HG02870 (cell line): Measurements from ENCODE around the gene FITM1.
A peak's percentile ranks its signal among the peaks of the same experiment; 100 is the strongest.

Experiments
- ATAC-seq: cut with Tn5 transposase; IDR thresholded peaks from one replicate; pipeline ENCODE4 v1.9.1; 2021; ENCODE audit warnings: mild to moderate bottlenecking, moderate library complexity; ENCODE audit not compliant: unreplicated experiment

The FITM1 gene

DNA sequence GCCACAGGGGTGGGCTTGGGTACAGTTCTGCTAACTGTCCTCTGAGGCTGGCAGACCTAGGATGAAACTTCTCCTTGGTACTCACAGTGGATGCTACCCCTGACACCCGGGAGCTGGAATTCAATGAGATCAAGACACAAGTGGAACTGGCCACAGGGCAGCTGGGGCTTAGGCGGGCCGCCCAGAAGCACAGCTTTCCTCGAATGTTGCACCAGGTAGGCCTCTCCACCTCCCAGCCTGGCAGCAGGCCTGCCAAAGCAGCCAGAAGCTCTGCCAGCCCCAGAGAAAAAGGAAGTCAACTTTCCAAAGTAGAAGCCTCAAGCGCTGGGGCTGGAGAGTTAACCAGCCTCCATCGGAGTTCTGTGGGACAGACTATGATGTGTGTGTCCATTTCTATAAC lies 13.3 kb upstream of the FITM1 start:
- no peak for ATAC-seq

DNA sequence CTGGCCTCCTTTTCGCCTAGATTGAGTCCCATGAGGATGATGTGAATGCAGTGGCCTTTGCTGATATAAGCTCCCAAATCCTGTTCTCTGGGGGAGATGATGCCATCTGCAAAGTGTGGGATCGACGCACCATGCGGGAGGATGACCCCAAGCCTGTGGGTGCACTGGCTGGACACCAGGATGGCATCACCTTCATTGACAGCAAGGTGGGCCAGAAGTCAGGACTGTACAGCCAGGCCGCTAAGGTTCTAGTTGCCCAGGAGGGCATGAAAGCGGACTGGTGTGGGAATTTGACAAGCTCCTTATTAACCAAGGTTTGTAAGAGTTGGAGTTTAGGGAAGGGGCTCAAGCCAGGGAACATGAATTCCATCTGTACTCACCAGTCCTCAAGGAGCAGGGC lies 10.8 kb upstream of the FITM1 start:
- ATAC-seq: no peak

DNA sequence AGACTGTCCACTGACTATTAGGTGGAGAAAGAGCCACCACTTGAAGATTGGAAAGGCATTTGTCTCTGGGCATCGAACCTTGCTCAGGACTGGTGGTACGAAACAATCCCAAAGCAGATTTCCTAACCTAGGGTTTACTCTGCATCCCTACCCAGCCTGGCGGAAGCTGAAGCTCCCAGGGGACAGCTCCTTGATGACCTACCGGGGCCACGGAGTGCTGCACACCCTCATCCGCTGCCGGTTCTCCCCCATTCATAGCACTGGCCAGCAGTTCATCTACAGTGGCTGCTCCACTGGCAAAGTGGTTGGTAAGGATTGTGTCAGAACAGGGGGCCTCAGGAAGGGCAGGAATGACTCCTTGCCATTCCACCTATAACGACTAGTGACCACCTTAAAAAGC lies 9.2 kb upstream of the FITM1 start:
- no peak for ATAC-seq

DNA sequence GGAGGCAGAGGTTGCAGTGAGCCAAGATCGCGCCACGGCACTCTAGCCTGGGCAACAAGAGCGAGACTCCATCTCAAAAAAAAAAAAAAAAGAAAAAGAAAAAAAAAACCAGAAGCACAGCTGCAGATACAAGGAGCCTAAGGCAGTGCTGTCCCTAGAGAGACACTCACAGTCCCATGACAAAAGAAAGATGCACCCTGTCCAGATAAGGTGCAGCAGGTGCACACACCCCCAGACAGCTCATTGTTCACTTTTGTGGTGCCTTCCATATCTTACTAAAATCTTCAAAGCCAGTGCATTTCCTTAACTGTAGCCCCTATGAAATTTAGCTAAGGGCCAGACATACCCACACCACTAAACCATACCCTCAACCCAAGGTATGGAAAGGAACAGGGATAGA lies 8.0 kb upstream of the FITM1 start:
- no peak for ATAC-seq

DNA sequence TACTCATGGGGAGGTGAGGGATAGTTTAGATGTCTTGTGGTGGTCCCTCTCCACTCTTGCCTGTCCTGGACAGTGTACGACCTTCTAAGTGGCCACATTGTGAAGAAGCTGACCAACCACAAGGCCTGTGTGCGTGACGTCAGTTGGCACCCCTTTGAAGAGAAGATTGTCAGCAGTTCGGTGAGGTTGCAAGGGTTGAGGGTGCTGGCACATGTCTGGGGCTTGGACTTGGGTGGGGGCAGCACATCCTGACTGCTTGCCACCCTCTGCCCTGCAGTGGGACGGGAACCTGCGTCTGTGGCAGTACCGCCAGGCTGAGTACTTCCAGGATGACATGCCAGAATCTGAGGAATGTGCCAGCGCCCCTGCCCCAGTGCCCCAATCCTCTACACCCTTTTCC lies 7.6 kb upstream of the FITM1 start:
- ATAC-seq: no peak

DNA sequence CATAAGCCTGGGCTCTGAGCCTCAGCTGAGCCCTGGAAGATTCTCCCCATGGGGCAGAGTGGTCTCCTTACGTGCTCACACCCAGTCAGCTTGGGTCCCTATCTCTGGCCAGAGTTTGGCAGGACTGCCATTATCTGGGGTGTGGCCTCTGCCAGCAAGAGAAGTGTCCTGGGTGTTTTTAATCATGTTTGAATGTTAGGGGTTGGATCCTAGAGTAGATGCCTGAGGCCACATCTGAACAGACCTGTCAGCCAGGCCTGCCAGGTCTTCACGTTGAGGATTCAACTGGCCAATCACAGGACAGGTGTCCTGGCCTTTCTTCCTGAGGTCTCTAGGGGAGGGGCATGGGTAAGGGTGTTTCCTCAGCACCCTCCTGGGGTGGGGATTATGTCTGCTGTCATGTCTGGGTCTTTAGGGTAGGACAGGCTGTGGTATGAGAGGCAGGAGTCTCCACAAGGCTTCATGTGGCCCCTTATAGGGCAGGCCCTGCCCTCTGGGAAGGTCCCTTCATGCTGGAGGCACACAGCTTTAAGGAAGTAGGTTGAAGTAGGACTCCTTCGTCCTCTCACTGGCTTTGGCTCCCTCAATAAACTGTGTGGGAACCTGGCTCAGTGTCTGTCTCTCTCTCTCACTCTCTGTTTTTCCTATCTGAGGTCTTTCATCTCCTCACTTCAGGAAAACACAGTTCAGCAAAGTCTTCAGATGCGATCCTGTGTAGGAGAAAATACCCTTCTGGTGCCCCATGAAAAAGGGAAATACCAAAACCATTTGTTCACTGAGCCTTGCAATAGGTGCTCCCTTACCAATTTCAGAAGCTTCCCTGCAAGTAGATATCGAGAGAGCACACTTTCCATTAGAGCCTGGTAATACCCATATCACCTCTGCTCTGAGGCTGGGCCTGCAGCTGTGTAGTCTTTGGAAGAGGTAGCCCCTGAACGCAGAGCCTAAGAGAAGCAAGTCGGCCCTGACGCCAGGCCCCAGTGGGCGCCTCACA lies 6.7 kb upstream of the FITM1 start:
- peak; percentile 63 for ATAC-seq

DNA sequence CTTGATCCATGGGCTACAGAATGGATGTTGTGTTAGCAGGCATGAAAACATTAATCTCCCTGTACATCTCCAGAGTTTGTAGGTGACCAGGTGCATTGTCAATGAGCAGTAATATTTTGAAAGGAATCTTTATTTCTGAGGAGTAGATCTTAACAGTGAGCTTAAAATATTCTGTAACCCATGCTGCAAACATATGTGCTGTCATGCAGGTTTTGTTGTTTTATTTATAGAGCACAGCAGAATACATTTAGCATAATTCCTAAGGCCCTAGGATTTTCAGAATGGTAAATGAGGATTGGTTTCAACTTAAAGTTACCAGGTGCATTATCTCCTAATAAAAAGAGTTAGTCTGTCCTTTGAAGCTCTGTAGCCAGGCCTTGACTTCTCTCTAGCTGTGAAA lies 3.5 kb upstream of the FITM1 start:
- no peak for ATAC-seq

DNA sequence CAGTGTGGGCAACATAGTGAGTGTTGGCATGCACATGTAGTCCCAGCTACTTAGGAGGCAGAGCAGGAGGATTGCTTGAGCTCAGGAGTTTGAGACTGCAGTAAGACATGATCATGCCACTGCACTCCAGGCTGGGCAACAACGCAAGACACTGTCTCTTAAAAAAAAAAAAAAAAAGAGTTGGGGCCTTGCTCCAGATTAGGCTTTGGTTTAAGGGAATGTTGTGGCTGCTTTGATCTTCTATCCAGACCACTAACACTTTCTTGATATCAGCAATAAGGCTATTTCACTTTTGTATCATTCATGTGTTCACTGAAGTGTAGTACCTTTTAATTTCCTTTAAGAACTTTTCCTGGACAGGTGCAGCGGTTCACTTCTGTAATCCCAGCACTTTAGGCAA lies 2.8 kb upstream of the FITM1 start:
- no peak for ATAC-seq

DNA sequence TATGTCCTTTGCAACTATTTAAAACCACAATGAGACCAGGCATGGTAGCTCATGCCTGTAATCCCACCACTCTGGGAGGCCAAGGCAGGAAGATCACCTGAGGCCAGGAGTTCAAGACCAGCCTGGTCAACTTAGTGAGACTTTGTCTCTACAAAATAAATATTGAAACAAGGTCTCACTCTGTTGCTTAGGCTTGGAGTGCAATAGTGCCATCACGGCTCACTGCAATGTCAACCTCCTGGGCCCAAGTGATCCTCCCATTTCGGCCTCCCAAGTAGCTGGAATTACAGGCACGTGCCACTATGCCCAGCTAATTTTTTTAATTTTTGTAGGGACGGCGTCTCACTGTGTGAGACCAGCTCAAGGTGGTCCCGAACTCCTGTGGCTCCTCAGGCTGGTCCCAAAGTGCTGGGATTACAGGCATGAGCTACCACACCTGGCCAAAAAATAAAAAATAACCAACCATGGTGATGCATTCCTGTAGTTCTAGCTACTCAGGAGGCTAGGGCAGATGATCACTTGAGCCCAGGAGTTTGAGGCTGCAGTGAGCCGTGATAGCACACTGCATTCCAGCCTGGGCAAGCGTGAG lies 955 bp upstream of the FITM1 start:
- ATAC-seq: no peak

DNA sequence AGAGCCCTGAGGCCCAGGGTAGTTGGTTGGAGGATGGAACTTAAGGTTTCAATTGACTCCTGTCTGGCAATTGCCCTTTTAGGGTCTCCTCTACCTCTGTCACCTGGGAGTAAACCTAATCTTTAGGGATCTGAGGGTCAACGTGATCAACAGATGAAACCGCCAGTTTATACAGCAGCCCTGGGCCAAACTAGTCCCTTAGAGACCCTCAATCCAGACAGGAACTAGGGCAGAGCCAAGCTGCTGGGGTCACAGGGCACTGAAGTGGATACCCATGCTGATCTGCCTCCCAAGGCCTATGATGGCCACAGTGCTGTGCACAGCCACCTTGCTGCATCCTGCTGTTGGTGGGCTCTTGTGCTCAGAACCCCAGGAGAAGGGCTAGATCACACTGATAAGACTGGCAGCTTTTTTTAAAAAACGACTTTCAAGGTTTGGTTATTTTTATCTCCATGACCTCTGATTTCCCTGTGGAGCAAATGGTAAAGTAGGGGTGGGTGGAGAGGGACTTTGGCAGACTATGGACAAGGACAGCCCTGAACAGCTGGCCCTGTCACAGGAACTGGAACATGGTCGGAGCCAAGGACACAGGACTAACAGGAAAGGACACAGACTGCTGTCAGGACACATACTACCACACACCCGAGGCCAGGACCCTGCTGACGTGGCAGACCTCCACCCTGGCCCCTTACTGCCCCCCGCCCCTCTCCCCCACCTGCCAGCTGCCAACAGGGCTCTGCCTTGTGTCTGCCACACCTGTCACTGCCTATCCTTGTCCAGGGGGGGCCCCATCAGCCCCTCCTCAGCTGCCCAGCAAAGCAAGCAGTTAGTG lies 474 bp downstream of the FITM1 start:
- no peak for ATAC-seq

DNA sequence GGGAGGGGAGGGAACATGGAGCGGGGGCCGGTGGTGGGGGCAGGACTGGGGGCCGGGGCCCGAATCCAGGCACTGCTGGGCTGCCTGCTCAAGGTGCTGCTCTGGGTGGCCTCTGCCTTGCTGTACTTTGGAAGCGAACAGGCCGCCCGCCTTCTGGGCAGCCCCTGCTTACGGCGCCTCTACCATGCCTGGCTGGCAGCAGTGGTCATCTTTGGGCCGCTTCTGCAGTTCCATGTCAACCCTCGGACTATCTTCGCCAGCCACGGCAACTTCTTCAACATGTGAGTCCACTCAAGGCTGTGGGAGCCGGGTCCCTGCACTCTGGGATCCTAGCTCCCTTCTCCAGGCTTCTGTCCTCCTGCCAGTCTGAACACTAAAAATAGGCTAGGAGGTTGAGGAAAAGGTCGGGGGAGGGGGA lies 1.1 kb downstream of the FITM1 start:
- ATAC-seq: no peak

DNA sequence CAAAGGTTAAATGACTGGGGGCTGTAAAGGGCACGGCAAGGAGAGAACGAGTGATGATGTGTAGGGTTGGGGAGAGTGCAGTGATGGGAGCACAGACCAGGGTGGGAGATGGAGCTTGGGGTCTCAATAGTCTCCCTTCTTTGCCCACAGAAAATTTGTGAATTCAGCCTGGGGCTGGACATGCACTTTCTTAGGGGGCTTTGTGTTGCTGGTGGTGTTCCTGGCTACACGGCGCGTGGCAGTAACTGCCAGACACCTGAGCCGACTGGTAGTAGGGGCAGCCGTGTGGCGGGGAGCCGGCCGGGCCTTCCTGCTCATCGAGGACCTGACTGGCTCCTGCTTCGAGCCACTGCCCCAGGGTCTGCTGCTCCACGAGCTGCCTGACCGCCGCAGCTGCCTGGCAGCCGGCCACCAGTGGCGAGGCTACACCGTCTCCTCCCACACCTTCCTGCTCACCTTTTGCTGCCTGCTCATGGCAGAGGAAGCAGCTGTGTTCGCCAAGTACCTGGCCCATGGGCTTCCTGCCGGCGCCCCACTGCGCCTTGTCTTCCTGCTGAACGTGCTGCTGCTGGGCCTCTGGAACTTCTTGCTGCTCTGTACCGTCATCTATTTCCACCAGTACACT lies 1.7 kb downstream of the FITM1 start:
- ATAC-seq: no peak

DNA sequence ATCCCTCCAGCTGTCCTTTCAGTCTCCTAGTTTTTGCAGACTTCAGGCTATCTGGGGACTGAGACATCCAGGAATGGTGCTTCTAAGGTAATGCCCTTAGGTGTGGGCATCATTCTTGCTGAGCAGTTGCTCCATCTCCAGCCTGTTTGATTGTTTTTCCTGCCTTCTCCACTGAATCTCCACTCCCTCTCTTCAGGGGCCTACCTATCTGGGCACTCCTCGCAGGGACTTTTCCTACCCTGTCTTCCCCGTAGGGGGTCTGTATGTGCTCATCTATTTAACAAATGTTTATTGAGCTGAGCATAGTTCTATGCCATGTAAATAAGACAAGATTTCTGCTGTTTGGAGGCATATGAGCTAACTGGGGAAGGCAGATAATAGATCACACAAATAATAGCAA lies 2.5 kb downstream of the FITM1 start:
- ATAC-seq: no peak

DNA sequence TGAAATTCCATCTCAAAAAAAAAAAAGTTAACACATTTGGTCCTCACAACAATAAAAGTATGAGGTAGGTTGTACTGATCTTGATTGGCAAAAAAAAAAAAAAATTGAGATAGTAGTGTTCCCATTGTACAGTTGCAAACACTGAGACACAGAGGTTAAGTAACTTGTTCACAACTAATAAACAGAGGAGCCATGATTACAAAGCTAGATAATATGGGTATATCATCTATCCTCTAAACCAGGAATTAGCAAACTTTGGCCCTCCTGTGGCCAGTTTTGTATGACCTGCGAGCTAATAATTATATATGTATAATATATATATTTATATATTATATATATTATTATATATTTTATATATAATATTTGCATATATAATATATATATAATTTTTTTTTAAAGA lies 3.3 kb downstream of the FITM1 start:
- no peak for ATAC-seq

DNA sequence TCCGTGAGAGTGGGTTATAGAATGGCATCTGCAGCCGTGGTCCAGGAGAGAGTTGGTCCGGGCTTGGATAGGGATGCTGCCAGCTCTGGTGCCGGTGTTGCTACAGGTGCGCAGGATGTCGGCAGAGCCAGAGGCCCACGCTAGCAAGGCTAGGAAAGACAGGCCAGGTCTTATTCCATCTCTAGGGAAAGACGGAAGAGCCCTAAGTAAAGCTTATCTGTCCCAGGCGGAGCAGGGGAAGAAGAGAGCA lies 5.0 kb downstream of the FITM1 start:
- peak; percentile 4 for ATAC-seq

DNA sequence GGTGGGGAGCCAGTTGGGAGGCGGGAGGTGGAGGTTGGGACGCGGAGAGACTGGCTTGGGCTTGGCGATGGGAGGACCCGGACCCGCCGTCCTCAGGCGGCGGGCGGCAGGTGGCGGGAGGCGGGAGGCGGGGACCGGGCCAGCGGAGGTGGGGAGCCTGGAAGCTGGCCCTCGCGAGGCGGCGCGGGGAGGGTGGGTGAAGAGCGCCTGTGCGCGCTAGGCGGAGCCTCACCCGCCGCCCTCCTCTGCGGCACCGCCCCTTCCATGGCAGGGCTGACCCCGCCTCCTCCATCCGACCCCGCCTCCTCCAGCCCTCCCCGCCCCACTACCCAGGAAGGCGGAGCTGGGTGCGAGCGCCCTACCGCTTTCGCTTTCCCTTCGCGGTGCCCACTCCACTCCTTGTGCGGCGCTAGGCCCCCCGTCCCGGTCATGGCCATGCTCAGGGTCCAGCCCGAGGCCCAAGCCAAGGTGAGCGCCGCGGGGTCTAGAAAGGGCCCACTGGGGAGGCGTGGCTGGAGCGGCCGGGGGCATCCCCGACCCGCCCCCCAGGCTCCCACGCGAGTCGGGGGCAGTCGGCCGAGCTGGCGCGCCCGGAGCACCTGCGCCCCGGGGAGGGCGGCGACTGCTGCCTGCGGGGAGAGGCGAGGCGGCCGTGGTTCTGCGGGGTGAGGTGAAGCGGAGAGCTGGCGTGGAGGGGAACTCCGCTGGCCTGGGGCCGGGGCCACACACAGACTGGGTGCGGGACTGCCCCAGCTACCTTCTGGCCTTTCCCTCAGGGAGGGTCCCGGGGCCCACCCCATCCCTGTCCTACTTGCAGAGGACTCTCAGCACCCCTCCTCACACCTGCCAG lies 5.6 kb downstream of the FITM1 start, which contains the start of gene PSME1:
TSS of gene PSME1 (plus strand) at position 361 of the 850 bp plus-strand sequence. CDS start at position 430, 69 bp downstream.
- peak; percentile 82 for ATAC-seq

DNA sequence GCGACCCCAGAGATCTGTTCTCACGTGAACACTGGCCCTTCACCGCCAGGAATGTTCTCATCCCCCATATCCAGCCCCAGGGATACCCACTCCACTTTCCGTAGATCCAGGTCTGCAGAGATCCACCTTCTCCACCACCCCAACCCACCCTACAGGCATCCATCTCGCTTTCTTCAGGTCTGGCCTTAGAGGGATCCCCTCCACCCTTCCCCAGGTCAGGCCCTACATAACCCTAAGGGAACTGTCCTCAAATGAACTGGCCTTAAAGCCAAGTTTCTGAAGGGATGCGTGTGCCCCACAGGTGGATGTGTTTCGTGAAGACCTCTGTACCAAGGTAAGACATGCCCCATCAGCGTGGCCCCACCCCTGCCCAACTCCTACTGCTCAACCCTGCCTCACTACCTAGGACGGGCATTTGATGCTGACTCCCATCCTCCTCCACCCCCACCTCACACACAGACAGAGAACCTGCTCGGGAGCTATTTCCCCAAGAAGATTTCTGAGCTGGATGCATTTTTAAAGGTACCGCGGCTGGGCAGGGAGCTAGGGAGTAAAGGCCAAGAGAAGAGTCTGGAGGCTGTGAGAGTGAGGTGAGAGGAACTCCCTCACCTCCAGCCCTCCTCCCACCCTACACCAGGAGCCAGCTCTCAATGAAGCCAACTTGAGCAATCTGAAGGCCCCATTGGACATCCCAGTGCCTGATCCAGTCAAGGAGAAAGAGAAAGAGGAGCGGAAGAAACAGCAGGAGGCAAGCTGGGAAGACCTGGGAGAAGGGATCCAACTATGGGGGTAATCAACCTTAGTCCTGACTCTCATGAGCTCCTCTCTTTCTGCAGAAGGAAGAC lies 6.4 kb downstream of the FITM1 start:
- ATAC-seq: no peak

DNA sequence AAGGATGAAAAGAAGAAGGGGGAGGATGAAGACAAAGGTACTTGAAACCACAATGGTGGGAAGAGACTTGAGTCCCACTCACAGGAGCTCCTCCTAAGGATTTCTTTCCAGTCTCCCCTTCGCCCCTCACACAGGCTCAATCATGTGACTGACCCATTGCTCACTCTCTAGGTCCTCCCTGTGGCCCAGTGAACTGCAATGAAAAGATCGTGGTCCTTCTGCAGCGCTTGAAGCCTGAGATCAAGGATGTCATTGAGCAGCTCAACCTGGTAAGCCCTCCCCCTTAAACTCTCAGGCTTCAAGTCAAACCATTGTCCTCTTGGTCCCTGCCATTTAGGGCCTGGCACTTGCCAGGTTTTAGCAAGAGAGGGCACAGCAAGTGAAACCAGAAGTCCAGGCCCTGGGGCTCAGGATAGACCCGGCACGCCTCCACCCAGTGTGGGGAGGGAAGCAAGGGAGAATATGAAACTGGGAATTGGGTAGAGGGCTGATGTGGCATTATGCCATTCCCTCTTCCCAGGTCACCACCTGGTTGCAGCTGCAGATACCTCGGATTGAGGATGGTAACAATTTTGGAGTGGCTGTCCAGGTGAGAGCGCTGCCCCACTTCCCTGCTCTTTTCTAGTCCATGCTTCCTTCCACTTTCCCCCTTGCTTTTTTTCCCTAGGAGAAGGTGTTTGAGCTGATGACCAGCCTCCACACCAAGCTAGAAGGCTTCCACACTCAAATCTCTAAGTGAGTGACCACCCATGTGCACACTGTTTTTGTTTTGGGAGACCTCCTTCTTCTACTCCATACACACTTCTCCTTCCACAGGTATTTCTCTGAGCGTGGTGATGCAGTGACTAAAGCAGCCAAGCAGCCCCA lies 7.3 kb downstream of the FITM1 start:
- no peak for ATAC-seq
